K562 (cell line): ENCODE measurements around the gene FOXO4. TPM values are rescaled to one million over a fixed set of nuclear protein-coding genes. Genes with fewer than 3 reads are reported as not detected.

Source experiments
- CREB3L1 ChIP-seq: fragments of 450-650 bp; IDR thresholded peaks from 2 replicates; pipeline ENCODE4 v1.6.1; 2014; ENCODE audit warnings: low read depth, mild to moderate bottlenecking, moderate library complexity, borderline replicate concordance
- NFRKB ChIP-seq: fragments of 450-650 bp; IDR thresholded peaks from 2 replicates; pipeline ENCODE4 v1.6.1; 2016; ENCODE audit warnings: low read depth
- POLR2B ChIP-seq: fragments of 450-650 bp; IDR thresholded peaks from 2 replicates; pipeline ENCODE4 v1.6.1; 2018; ENCODE audit warnings: low read depth; ENCODE audit not compliant: partially characterized antibody
- POLR2H ChIP-seq: IDR thresholded peaks from 2 replicates; pipeline ENCODE4 v1.6.1; 2016; ENCODE audit warnings: missing genetic modification characterization, low read depth, mild to moderate bottlenecking, control low read depth, missing compliant biosample characterization, moderate library complexity
- RBM17 ChIP-seq: fragments of 200-400 bp; formaldehyde crosslinking; IDR thresholded peaks from 2 replicates; pipeline ENCODE4 v1.6.1; 2017; ENCODE audit warnings: low read depth, mild to moderate bottlenecking, low read length, borderline replicate concordance
- STAT5B ChIP-seq: fragments of 250-450 bp; sonication (Bioruptor Pico); IDR thresholded peaks from 2 replicates; pipeline ENCODE4 v1.8.0; 2021; ENCODE audit warnings: mild to moderate bottlenecking, inconsistent platforms
- ZBTB43 ChIP-seq: sonication (generic); formaldehyde crosslinking; IDR thresholded peaks from 2 replicates; pipeline ENCODE4 v1.8.0; 2023; ENCODE audit warnings: mild to moderate bottlenecking, missing genetic modification reagents
- ZNF277 ChIP-seq: fragments of 250-450 bp; sonication (Bioruptor Pico); IDR thresholded peaks from 2 replicates; pipeline ENCODE4 v1.8.0; 2022; ENCODE audit warnings: inconsistent platforms, mild to moderate bottlenecking, moderate library complexity, borderline replicate concordance
- ZNF324 ChIP-seq: fragments of 250-450 bp; sonication (Bioruptor Pico); IDR thresholded peaks from 2 replicates; pipeline ENCODE4 v1.4.0; 2020; ENCODE audit warnings: mild to moderate bottlenecking
- ZNF586 ChIP-seq: fragments of 450-650 bp; formaldehyde crosslinking; conservative IDR thresholded peaks from 2 replicates; pipeline ENCODE4 v1.4.0; 2020; ENCODE audit warnings: mild to moderate bottlenecking, moderate library complexity
- polyA plus RNA-seq, 8 experiments: library from polyadenylated mRNA; depleted of rRNA in 4 of 8; stranded (reverse) in 5 of 8; unstranded in 3 of 8; fragments of >200 nt; fragmentation: Nextera tagmentation in 2 of 8; fragmentation: Illumina TruSeq in 1 of 8; extraction: Ambion mirVana in 2 of 8; extraction: Trizol in 1 of 8; gene quantifications; 2 replicates each; pipeline versions ENCODE4 v1.2.1 to v1.2.3, GENCODE V29; 2011 to 2014; ENCODE audit warnings: inconsistent platforms in 1 of 8, missing spikeins in 1 of 8
- total RNA-seq, 7 experiments: library from RNA; depleted of rRNA in 6 of 7; stranded (reverse); fragments of >200 nt in 6 of 7; fragmentation: Illumina TruSeq in 2 of 7; extraction: Trizol in 2 of 7; gene quantifications; 2 replicates each; pipeline versions ENCODE4 v1.2.1 to v1.2.3, GENCODE V29; 2011 to 2021; ENCODE audit warnings: low replicate concordance in 1 of 7

FOXO4 gene
- total and polyA plus RNA-seq, 9 of the 15 experiments (the other 6 are each of a cell fraction or from before 2014, with no cell fraction given) = 0.13 to 26.6 (median 8.5) TPM

GRCh38 chrX:71067712-71068043 lies 28.0 kb upstream of the FOXO4 start (continued):
- no peak for TF ChIP-seq ZBTB43 (CRISPR knock-in tag)
- no peak for TF ChIP-seq ZNF277 (CRISPR knock-in tag)
- no peak for TF ChIP-seq STAT5B (CRISPR knock-in tag)
- TF ChIP-seq ZNF324 (CRISPR knock-in tag) = no peak
- no peak for TF ChIP-seq NFRKB
- no peak for TF ChIP-seq RBM17
- no peak for TF ChIP-seq POLR2B
- TF ChIP-seq POLR2H = no peak
- no peak for TF ChIP-seq ZNF586 (CRISPR knock-in tag)
- TF ChIP-seq CREB3L1 = no peak
